GM12878 (cell line): ENCODE data around the gene GGA2. TPM values are rescaled to one million over a fixed set of nuclear protein-coding genes. Genes with fewer than 3 reads are reported as not detected.

ENCODE experiments used
- ATAC-seq: fragments of 200-7000 bp; cut with Tn5 transposase; 3 replicates; pipeline ENCODE4 v1.9.1; 2020; ENCODE audit warnings: mild to moderate bottlenecking, moderate library complexity
- BruUV-seq: library from RNA; stranded (reverse); fragments of 400-500 nt; replicated peaks from 2 replicates; lab custom pipeline; 2021; lab: Mats Ljungman, UMichigan
- CTCF ChIA-PET: fragments of 300-600 bp; sonication (Branson Sonifier 250); formaldehyde crosslinking; extraction: SDS; loops from one replicate; lab custom pipeline; 2021; ENCODE audit warnings: inconsistent platforms; lab: Yijun Ruan, JAX
- POLR2A ChIA-PET: fragments of 350-600 bp; formaldehyde crosslinking; extraction: SDS; loops from one replicate; lab custom pipeline; 2021; ENCODE audit warnings: inconsistent platforms; lab: Charles Lee
- RAD21 ChIA-PET: fragments of 300-600 bp; sonication (Branson Sonifier 250); formaldehyde crosslinking; loops from one replicate; lab custom pipeline; 2023; ENCODE audit warnings: antibody characterized with exemption; ENCODE audit not compliant: unreplicated experiment; lab: Charles Lee
- SMC1A ChIA-PET: fragments of 300-600 bp; sonication (Branson Sonifier 250); formaldehyde crosslinking; loops from one replicate; lab custom pipeline; 2023; ENCODE audit not compliant: unreplicated experiment, uncharacterized antibody; lab: Charles Lee
- DNase-seq: peaks from one replicate; pipeline ENCODE4 v3.0.0-alpha.2; 2011; ENCODE audit warnings: low read depth, low spot score
- FAIRE-seq: peaks from 3 replicates; lab custom pipeline; 2011; peaks lifted over from hg19 to GRCh38; lab: Jason Lieb, UNC
- H2AFZ ChIP-seq: 2 replicates; pipeline ENCODE4 v1.6.0; 2011; ENCODE audit warnings: low read depth, low read length, control low read depth; ENCODE audit not compliant: control insufficient read depth
- H3K27ac ChIP-seq: 2 replicates; pipeline ENCODE4 v1.5.1; 2011; ENCODE audit warnings: control low read depth; ENCODE audit not compliant: control insufficient read depth, insufficient read depth
- H3K27me3 ChIP-seq, 2 experiments: replicated peaks in 1 of 2; 2 replicates each; pipeline versions ENCODE4 v1.6.0 to v1.6.1; 2011; ENCODE audit warnings: low read length in 1 of 2; ENCODE audit not compliant: control insufficient read depth in 2 of 2, insufficient read depth in 2 of 2
- H3K36me3 ChIP-seq, 2 experiments: 2 replicates each; pipeline ENCODE4 v1.5.1; 2011; ENCODE audit warnings: low read length in 1 of 2; ENCODE audit not compliant: control insufficient read depth in 2 of 2, insufficient read depth in 2 of 2
- H3K4me1 ChIP-seq: 2 replicates; pipeline ENCODE4 v1.6.1; 2011; ENCODE audit warnings: mild to moderate bottlenecking, low read length, moderate library complexity, mixed read lengths; ENCODE audit not compliant: control insufficient read depth, insufficient read depth
- H3K4me2 ChIP-seq: 2 replicates; pipeline ENCODE4 v1.6.0; 2011; ENCODE audit warnings: control low read depth; ENCODE audit not compliant: control insufficient read depth, insufficient read depth
- H3K4me3 ChIP-seq: fragments of 200-600 bp; sonication (generic); 2 replicates; pipeline ENCODE4 v1.5.1; 2016
- H3K79me2 ChIP-seq: 2 replicates; pipeline ENCODE4 v1.6.0; 2011; ENCODE audit warnings: low read length; ENCODE audit not compliant: control insufficient read depth, insufficient read depth
- H3K9ac ChIP-seq: 2 replicates; pipeline ENCODE4 v1.8.0; 2011; ENCODE audit warnings: low read length, control low read depth, mixed read lengths; ENCODE audit not compliant: control insufficient read depth, insufficient read depth
- H3K9me3 ChIP-seq: replicated peaks from 3 replicates; pipeline ENCODE4 v1.5.1; 2011; ENCODE audit warnings: mild to moderate bottlenecking, low read length; ENCODE audit not compliant: control insufficient read depth, insufficient read depth
- H4K20me1 ChIP-seq: 2 replicates; pipeline ENCODE4 v1.6.0; 2011; ENCODE audit not compliant: control insufficient read depth, insufficient read depth
- ASH2L ChIP-seq: fragments of 300-600, 200-600 bp; sonication (generic); IDR thresholded peaks from 2 replicates; pipeline ENCODE4 v1.6.1; 2017; ENCODE audit warnings: low read depth, mild to moderate bottlenecking, borderline replicate concordance
- MEF2B ChIP-seq: fragments of 450-650 bp; IDR thresholded peaks from 2 replicates; pipeline ENCODE4 v1.6.1; 2018; ENCODE audit warnings: mild to moderate bottlenecking, moderate library complexity; ENCODE audit not compliant: partially characterized antibody, poor library complexity, severe bottlenecking
- MTA3 ChIP-seq: IDR thresholded peaks from 2 replicates; pipeline ENCODE4 v1.6.1; 2012; ENCODE audit warnings: low read length, inconsistent platforms, borderline replicate concordance
- NR2C1 ChIP-seq: fragments of 450-650 bp; IDR thresholded peaks from 2 replicates; pipeline ENCODE4 v1.6.1; 2017; ENCODE audit warnings: antibody characterized with exemption, mild to moderate bottlenecking, moderate library complexity
- NRF1 ChIP-seq: conservative IDR thresholded peaks from 2 replicates; pipeline ENCODE4 v1.6.1; 2011; ENCODE audit warnings: mild to moderate bottlenecking, low read depth, low read length, improper control_type of control experiment
- POLR2AphosphoS2 ChIP-seq: IDR thresholded peaks from 2 replicates; pipeline ENCODE4 v1.6.1; 2011; ENCODE audit warnings: low read depth, mild to moderate bottlenecking, low read length, improper control_type of control experiment, moderate library complexity
- RAD21 ChIP-seq: IDR thresholded peaks from 2 replicates; pipeline ENCODE4 v1.6.1; 2011; ENCODE audit warnings: mild to moderate bottlenecking, low read depth, low read length, moderate library complexity; ENCODE audit not compliant: insufficient read depth
- RUNX3 ChIP-seq: IDR thresholded peaks from 2 replicates; pipeline ENCODE4 v1.6.1; 2012; ENCODE audit warnings: low read length, inconsistent platforms
- SMAD1 ChIP-seq: fragments of 450-650 bp; IDR thresholded peaks from 2 replicates; pipeline ENCODE4 v1.6.1; 2018; ENCODE audit warnings: mild to moderate bottlenecking, low read depth; ENCODE audit not compliant: partially characterized antibody
- SMC3 ChIP-seq: IDR thresholded peaks from 2 replicates; pipeline ENCODE4 v1.6.1; 2011; ENCODE audit warnings: low read length, improper control_type of control experiment, borderline replicate concordance
- YY1 ChIP-seq: IDR thresholded peaks from 2 replicates; pipeline ENCODE4 v1.6.1; 2011; ENCODE audit warnings: low read depth, mild to moderate bottlenecking, low read length
- ZNF384 ChIP-seq: IDR thresholded peaks from 2 replicates; pipeline ENCODE4 v1.6.1; 2012; ENCODE audit warnings: low read depth, mild to moderate bottlenecking, low read length, improper control_type of control experiment, borderline replicate concordance
- ZNF592 ChIP-seq: fragments of 450-650 bp; IDR thresholded peaks from 2 replicates; pipeline ENCODE4 v1.6.1; 2017; ENCODE audit warnings: mild to moderate bottlenecking, moderate library complexity
- WGBS: methylation state at CpG from one replicate; pipeline ENCODE4 v1.1.6; 2016; ENCODE audit warnings: low lambda C conversion rate; ENCODE audit not compliant: insufficient replicate concordance, insufficient coverage; ENCODE audit errors: missing lambda C conversion rate; 5-methylcytosine and 5-hydroxymethylcytosine counted together
- in situ Hi-C: fragments of 300-500 bp; cut with MboI; formaldehyde crosslinking; loops from 9 replicates; pipeline ENCODE4 v1.14.3; 2018; ENCODE audit warnings: mixed read lengths
- intact Hi-C: fragments of 100-400 bp; cut with micrococcal nuclease; formaldehyde crosslinking; loops from one replicate; pipeline ENCODE4 v1.14.2; 2022; ENCODE audit not compliant: unreplicated experiment
- polyA plus RNA-seq, 11 experiments: library from polyadenylated mRNA; depleted of rRNA in 4 of 11; unstranded in 6 of 11; stranded (reverse) in 5 of 11; fragments of >200 nt; fragmentation: Nextera tagmentation in 4 of 11; fragmentation: Illumina TruSeq in 1 of 11; extraction: Ambion mirVana in 4 of 11; extraction: Trizol in 1 of 11; gene quantifications; 1 replicate in 1 of 11; 2 replicates in 10 of 11; pipeline versions ENCODE4 v1.2.1 to v1.2.3, GENCODE V29; 2011 to 2016; ENCODE audit warnings: inconsistent platforms in 2 of 11, missing spikeins in 2 of 11, low read depth in 1 of 11
- total RNA-seq, 4 experiments: library from RNA; depleted of rRNA in 3 of 4; stranded (reverse); fragments of >200 nt in 3 of 4; fragmentation: Illumina TruSeq in 1 of 4; extraction: Trizol in 1 of 4; gene quantifications; 2 replicates each; pipeline versions ENCODE4 v1.2.1 to v1.2.3, GENCODE V29; 2013 to 2021
- TF ChIP-seq, protein P1 (sequence below), 3 experiments: IDR thresholded peaks in 2 of 3; conservative IDR thresholded peaks in 1 of 3; 2 replicates each; pipeline ENCODE4 v1.5.1; 2011; ENCODE audit warnings: low read depth in 3 of 3, low read length in 3 of 3, mild to moderate bottlenecking in 3 of 3, control low read depth in 2 of 3, moderate library complexity in 2 of 3, inconsistent platforms in 1 of 3, mixed read lengths in 1 of 3; ENCODE audit not compliant: control insufficient read depth in 2 of 3, insufficient read depth in 1 of 3; ENCODE audit errors: extremely low read depth in 1 of 3

The GGA2 gene
- total and polyA plus RNA-seq, 10 of the 15 experiments (the other 5 are each of a cell fraction or from before 2014, with no cell fraction given): 14.1 to 153 (median 86.6) TPM

DNA sequence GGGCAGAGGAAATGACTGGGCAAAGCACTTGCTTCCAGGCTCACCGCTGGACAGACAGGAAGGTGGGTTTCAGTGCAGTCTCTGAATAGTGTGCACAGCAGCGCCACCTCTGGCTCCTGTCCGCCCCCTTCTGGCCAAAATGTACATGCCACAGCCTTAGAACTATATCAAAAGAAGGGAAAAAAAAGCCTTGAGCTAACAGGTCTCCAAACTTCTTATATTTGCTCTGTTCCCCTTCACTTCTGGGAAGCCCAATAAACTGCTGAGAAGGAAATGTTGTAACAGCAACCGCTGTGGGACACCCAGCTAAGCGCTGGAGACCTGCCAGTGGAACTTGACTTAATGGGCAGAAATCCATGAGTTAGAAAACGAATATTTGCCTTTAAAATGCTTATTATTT, 74.8 kb downstream of the GGA2 start (continued):
- TF ChIP-seq MEF2B (no peak), NRF1 (no peak), RUNX3 (0 out of 2 replicates have a peak, but pooled peaks have one; percentile 12), SMAD1 (no peak), SMC3 (peak; percentile 74; the same call in 1 of the 2 replicates)

DNA sequence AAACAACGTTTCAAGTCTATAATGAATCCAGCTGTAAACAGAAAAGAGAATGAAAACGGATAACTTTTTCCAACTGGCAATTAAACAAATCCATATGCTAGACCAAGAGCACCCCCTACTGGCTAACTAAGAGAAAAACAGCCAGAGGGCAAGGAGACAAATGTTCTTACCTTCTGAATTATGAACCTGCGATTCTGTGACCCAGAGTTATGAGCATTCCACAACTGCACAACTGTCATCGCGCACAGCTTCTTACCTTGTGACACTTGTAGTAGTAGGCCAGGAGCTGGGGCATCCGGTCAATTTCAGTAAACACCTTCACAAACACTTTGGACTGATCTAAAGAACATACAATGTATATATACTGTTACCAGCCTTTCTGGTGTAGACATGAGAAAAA, 75.9 kb downstream of the GGA2 start:
- Histone ChIP-seq H3K27me3 (no peaks in the 10 kb centered on the region), H3K79me2 (no peaks in the 10 kb centered on the region), H3K9me3 (no peaks in the 10 kb centered on the region), H2AFZ (no peak overlapping the region), H3K9ac (no peak overlapping the region), H3K27ac (no peak overlapping the region), H3K4me3 (no peak overlapping the region), H3K4me1 (no peaks in the 10 kb centered on the region), H4K20me1 (no peaks in the 10 kb centered on the region), H3K36me3 (peaks cover 2 to 12% of the 10 kb centered on the region in 2 experiments), H3K4me2 (no peak overlapping the region)
- SMC1A ChIA-PET: interaction anchor here (0.6 to 6.7 kb wide), 35 partner anchors 9 to 709 kb away, joined by 3 to 189 read pairs (median 4); partner anchors contain the start of genes COG7, SCNN1B and SCNN1G
- intact Hi-C loops: loop anchor here (1.0 to 10.0 kb wide), 5 partner anchors 100 to 536 kb away; partner anchors contain the start of gene SCNN1G
- POLR2A ChIA-PET: no interaction called here
- WGBS: 10% methylated on average over 6 of the region's 6 CpGs
- in situ Hi-C loops: loop anchor here (5.0 kb wide), 1 partner anchor 257 kb away; no protein-coding TSS in a partner anchor
- FAIRE-seq (peak; percentile 84), DNase-seq (peak; percentile 40), ATAC-seq (peak; percentile 86)
- TF ChIP-seq, protein P1, sequence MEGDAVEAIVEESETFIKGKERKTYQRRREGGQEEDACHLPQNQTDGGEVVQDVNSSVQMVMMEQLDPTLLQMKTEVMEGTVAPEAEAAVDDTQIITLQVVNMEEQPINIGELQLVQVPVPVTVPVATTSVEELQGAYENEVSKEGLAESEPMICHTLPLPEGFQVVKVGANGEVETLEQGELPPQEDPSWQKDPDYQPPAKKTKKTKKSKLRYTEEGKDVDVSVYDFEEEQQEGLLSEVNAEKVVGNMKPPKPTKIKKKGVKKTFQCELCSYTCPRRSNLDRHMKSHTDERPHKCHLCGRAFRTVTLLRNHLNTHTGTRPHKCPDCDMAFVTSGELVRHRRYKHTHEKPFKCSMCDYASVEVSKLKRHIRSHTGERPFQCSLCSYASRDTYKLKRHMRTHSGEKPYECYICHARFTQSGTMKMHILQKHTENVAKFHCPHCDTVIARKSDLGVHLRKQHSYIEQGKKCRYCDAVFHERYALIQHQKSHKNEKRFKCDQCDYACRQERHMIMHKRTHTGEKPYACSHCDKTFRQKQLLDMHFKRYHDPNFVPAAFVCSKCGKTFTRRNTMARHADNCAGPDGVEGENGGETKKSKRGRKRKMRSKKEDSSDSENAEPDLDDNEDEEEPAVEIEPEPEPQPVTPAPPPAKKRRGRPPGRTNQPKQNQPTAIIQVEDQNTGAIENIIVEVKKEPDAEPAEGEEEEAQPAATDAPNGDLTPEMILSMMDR (IDR thresholded peaks at IDR 0.05 in 2 of 3, conservative IDR thresholded peaks at IDR 0.05 in 1 of 3; ENCODE audit: control insufficient read depth in 2 of 3, extremely low read depth in 1 of 3, insufficient read depth in 1 of 3, low read depth in 3 of 3, low read length in 3 of 3): peak; percentile 68 to 93 (median 79); a peak in 5 of 6 replicates
- TF ChIP-seq ASH2L (no peak), NR2C1 (no peak), SMC3 (peak; percentile 92), YY1 (0 out of 2 replicates have a peak, but pooled peaks have one; percentile 23), ZNF592 (peak; percentile 60; the same call in 1 of the 2 replicates), RAD21 (peak; percentile 97), MTA3 (no peak), POLR2AphosphoS2 (no peak), ZNF384 (no peak)
- BruUV-seq: no TSS peak
- RAD21 ChIA-PET: interaction anchor here (0.7 to 6.6 kb wide), 20 partner anchors 10 to 1070 kb away, joined by 3 to 159 read pairs (median 5); partner anchors contain the start of genes NDUFAB1, SCNN1B, SCNN1G and USP31
- CTCF ChIA-PET: interaction anchor here (0.6 to 10.5 kb wide), 75 partner anchors 8 to 1248 kb away, joined by 3 to 470 read pairs (median 5); partner anchors contain the start of genes COG7, EARS2, NDUFAB1 and SCNN1B
